Measurements from ENCODE around the gene ANXA3. TPM values are rescaled to one million over a fixed set of nuclear protein-coding genes. Genes with fewer than 3 reads are reported as not detected.
"Not testable (repeated sequence)": the region's sequence is repeated elsewhere in the genome, so short reads cannot be mapped to it uniquely, and the experiment has no call there.

ANXA3 gene
- total and polyA plus RNA-seq, 2 experiments from 2014 or later = 194 to 198 TPM

DNA sequence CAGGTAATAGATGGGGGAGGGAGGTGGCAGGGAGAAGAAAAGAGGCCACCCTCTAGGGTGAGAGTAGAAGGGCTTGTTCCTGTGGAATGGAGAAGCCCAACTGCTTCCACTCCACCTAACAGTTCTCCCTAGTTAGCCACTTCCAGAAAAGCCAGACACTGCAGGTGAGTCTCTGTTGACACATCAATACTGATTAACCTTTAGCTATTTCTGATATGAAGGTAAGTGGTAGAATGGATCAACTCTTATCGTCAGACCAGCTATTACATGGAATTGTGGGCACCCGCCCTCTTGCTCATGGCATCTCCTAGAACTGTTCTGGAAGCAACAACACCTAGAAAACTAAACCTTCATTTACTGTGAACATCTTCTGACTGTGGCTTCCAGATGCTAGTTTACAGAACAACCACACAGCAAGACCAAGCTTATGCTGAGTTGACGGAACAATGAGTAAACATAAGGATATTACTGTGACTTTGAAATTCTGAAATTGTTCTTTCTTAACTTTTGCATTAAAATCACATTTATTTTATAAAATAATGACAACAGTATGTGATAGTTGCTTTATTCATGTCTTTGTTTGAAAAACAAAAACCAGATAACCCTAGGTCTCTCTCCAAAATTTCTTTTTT, 44.7 kb downstream of the ANXA3 start:
- Histone ChIP-seq H3K4me2 (no peak overlapping the region), H3K4me1 (ENCODE audit: insufficient read depth) (no peaks in the 10 kb centered on the region), H2AFZ (no peak overlapping the region), H3K9me3 (ENCODE audit: low read depth) (no peaks in the 10 kb centered on the region), H3K79me2 (no peaks in the 10 kb centered on the region), H3K27ac (peak overlapping the region; percentile 49), H3K9me2 (replicated peaks; ENCODE audit: insufficient read depth) (no peaks in the 10 kb centered on the region), H3K4me3 (no peak overlapping the region), H3K36me3 (replicated peaks; ENCODE audit: insufficient read depth, low read depth) (no peaks in the 10 kb centered on the region), H4K20me1 (ENCODE audit: insufficient read depth, poor library complexity, severe bottlenecking) (no peaks in the 10 kb centered on the region), H3K27me3 (no peaks in the 10 kb centered on the region)
- DNase-seq (ENCODE audit: low spot score) = peak; percentile 16
- 73% methylated on average over 3 of the region's 3 CpGs for WGBS (ENCODE audit: low lambda C conversion rate, missing lambda C conversion rate)
- TF ChIP-seq CTCF (IDR thresholded peaks at IDR 0.05; ENCODE audit: poor library complexity) (no peak), EZH2 (IDR thresholded peaks at IDR 0.05; ENCODE audit: borderline replicate concordance) (no peak), EZH2phosphoT487 (IDR thresholded peaks at IDR 0.05; ENCODE audit: low read depth, severe bottlenecking, unreplicated experiment) (no peak)

GRCh38 chr4:78598431-78598830, 46.9 kb downstream of the ANXA3 start:
- not testable (repeated sequence) for H3K4me2 ChIP-seq; H3K4me3 ChIP-seq; H3K27ac ChIP-seq; H3K27me3 ChIP-seq; H3K79me2 ChIP-seq; H3K36me3 ChIP-seq (replicated peaks; ENCODE audit: insufficient read depth, low read depth); H4K20me1 ChIP-seq (ENCODE audit: insufficient read depth, poor library complexity, severe bottlenecking); DNase-seq (ENCODE audit: low spot score); H3K9me3 ChIP-seq (ENCODE audit: low read depth); H3K9me2 ChIP-seq (replicated peaks; ENCODE audit: insufficient read depth); H3K4me1 ChIP-seq (ENCODE audit: insufficient read depth); H2AFZ ChIP-seq
- 88% methylated on average over 10 of the region's 10 CpGs for WGBS (ENCODE audit: low lambda C conversion rate, missing lambda C conversion rate)

GRCh38 chr4:78599147-78599546, 47.6 kb downstream of the ANXA3 start:
- Histone ChIP-seq H3K4me3 (no peak overlapping the region), H2AFZ (no peak overlapping the region), H3K9me3 (ENCODE audit: low read depth) (no peaks in the 10 kb centered on the region), H3K36me3 (replicated peaks; ENCODE audit: insufficient read depth, low read depth) (no peaks in the 10 kb centered on the region), H3K4me1 (ENCODE audit: insufficient read depth) (no peaks in the 10 kb centered on the region), H3K79me2 (no peaks in the 10 kb centered on the region), H3K4me2 (no peak overlapping the region), H4K20me1 (ENCODE audit: insufficient read depth, poor library complexity, severe bottlenecking) (no peaks in the 10 kb centered on the region), H3K27me3 (no peaks in the 10 kb centered on the region), H3K9me2 (replicated peaks; ENCODE audit: insufficient read depth) (no peaks in the 10 kb centered on the region), H3K27ac (no peak overlapping the region)
- no peak for TF ChIP-seq EZH2phosphoT487 (IDR thresholded peaks at IDR 0.05; ENCODE audit: low read depth, severe bottlenecking, unreplicated experiment)
- no peak for TF ChIP-seq EZH2 (IDR thresholded peaks at IDR 0.05; ENCODE audit: borderline replicate concordance)
- TF ChIP-seq CTCF (IDR thresholded peaks at IDR 0.05; ENCODE audit: poor library complexity) = no peak
- no peak for DNase-seq (ENCODE audit: low spot score)
- 94% methylated on average over 4 of the region's 4 CpGs for WGBS (ENCODE audit: low lambda C conversion rate, missing lambda C conversion rate)

DNA sequence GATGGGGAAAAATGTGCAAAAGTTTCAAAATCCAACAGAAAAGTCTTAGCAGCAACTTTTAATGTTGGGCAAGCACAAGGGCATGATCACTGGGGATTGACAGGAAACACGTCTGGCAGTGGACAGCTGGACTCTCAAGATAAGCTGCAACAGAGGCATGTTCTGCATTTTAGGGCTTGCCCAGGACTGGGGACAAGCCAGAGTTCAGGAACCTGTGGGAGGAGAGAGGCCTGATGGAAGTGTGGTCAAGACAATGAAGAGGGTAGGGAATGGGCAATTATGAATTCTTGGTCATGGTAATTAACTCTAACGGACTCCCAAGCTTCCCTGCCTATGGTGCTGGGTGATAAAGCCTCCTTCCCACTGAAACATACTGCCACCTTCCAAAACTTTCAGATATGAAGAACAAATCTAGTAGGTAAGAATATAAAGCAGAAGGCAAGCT, 48.4 kb downstream of the ANXA3 start:
- no peaks in the 10 kb centered on the region for H4K20me1 ChIP-seq (ENCODE audit: insufficient read depth, poor library complexity, severe bottlenecking)
- no peaks in the 10 kb centered on the region for H3K4me1 ChIP-seq (ENCODE audit: insufficient read depth)
- H3K9me2 ChIP-seq (replicated peaks; ENCODE audit: insufficient read depth) = no peaks in the 10 kb centered on the region
- DNase-seq (ENCODE audit: low spot score) = no peak
- H3K36me3 ChIP-seq (replicated peaks; ENCODE audit: insufficient read depth, low read depth) = no peaks in the 10 kb centered on the region
- H3K27me3 ChIP-seq = no peaks in the 10 kb centered on the region
- H3K79me2 ChIP-seq = no peaks in the 10 kb centered on the region
- H3K27ac ChIP-seq = no peak overlapping the region
- WGBS (ENCODE audit: low lambda C conversion rate, missing lambda C conversion rate) = 52% methylated on average over 2 of the region's 2 CpGs
- H3K4me3 ChIP-seq = no peak overlapping the region
- TF ChIP-seq EZH2 (IDR thresholded peaks at IDR 0.05; ENCODE audit: borderline replicate concordance) (no peak), CTCF (IDR thresholded peaks at IDR 0.05; ENCODE audit: poor library complexity) (no peak), EZH2phosphoT487 (IDR thresholded peaks at IDR 0.05; ENCODE audit: low read depth, severe bottlenecking, unreplicated experiment) (no peak)
- no peak overlapping the region for H3K4me2 ChIP-seq
- H2AFZ ChIP-seq = no peak overlapping the region
- H3K9me3 ChIP-seq (ENCODE audit: low read depth) = no peaks in the 10 kb centered on the region

Measured in hepatocyte (in vitro differentiated cells).